Measurements from ENCODE around the gene LY6G6C.

GRCh38 chr6:31769684-31770371 lies 48.3 kb upstream of the LY6G6C start:
- no peak for TF ChIP-seq ELF4 (IDR thresholded peaks at IDR 0.05)
- peak; percentile 76 for TF ChIP-seq PKNOX1 (IDR thresholded peaks at IDR 0.05)

Data from HEK293T (cell line).